GM12892 (cell line): Measurements from ENCODE around the gene ARHGAP26.
"Not testable (repeated sequence)": the region's sequence is repeated elsewhere in the genome, so short reads cannot be mapped to it uniquely, and the experiment has no call there.

Experiments used
- POLR2A ChIP-seq: IDR thresholded peaks from 2 replicates; pipeline ENCODE4 v1.6.1; 2011; ENCODE audit warnings: low read depth, low read length, control low read depth
- POLR2AphosphoS5 ChIP-seq: IDR thresholded peaks from 2 replicates; pipeline ENCODE4 v1.6.1; 2011; ENCODE audit warnings: low read depth, low read length, control low read depth
- TAF1 ChIP-seq: IDR thresholded peaks from 2 replicates; pipeline ENCODE4 v1.6.1; 2011; ENCODE audit warnings: low read depth, mild to moderate bottlenecking, control low read depth, low read length, borderline replicate concordance

DNA sequence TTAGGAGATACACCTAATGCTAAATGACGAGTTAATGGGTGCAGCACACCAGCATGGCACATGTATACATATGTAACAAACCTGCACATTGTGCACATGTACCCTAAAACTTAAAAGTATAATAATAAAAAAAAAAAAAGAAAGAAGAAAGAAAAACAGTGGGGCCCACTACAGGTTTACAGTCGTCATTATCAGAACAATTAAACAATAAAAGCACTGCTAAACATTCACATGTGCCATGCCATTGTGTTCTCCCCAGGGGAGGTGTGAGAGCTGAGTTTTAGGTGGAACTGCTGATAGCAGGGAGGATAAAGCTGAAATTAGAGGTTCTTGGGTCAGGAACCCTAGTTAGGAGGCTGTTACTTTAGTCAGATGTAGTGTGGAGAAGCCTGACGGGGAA, 348.6 kb downstream of the ARHGAP26 start:
- TF ChIP-seq POLR2AphosphoS5, POLR2A, TAF1: not testable (repeated sequence)
